C4-2B (cell line): Measurements from ENCODE around the gene EIF5A2.
"Not testable (repeated sequence)": the region's sequence is repeated elsewhere in the genome, so short reads cannot be mapped to it uniquely, and the experiment has no call there.

ENCODE experiments used
- H3K27ac ChIP-seq: fragments of 450-650 bp; 2 replicates; pipeline ENCODE4 v1.5.1; 2017
- CTCF ChIP-seq: fragments of 450-650 bp; conservative IDR thresholded peaks from 2 replicates; pipeline ENCODE4 v1.5.1; 2017; ENCODE audit warnings: mild to moderate bottlenecking
- ZFX ChIP-seq: fragments of 450-650 bp; IDR thresholded peaks from 2 replicates; pipeline ENCODE4 v1.6.1; 2017

Gene EIF5A2

GRCh38 chr3:170907637-170908234 lies 701 bp downstream of the EIF5A2 start:
- TF ChIP-seq ZFX: no peak
- no peak for TF ChIP-seq CTCF
- H3K27ac ChIP-seq: peak overlapping the region; percentile 43

DNA sequence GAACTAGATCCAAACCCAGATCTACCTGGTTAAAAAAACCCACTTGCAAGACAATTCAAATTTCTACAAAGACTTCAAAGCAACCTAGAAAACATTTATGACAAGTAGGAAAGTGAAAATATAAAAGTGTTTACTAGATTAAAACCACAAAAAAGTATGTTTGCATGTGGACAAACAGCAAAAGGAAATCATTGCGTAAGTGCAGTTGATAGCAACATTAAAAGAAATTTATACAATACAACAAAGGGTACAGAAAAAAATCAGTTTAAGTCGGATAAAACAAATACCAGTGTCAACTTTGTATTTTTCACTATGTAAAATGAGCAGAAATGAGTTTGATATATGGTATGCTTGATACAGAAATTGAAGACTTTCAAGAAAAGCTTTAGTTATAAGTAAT lies 2.6 kb downstream of the EIF5A2 start:
- no peak overlapping the region for H3K27ac ChIP-seq
- TF ChIP-seq CTCF: no peak
- no peak for TF ChIP-seq ZFX

DNA sequence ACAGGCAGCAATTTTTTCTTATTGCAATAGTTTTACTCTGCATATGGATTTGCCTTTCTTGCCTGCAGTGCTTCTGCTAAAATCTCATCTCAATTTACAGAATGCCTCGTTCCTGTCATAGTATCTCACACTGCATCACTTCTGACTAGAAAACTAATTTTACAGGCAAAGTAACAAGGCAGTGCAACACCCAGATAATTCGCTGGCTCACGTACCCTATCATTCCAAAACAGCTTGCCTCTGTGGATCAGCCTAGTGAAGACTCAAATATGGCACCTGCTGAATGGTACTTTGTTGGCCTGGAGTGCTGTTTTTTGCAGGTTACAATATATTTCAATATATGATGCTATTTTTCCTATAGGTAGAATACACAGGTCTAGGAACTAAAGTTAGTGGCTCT lies 5.3 kb downstream of the EIF5A2 start:
- no peak for TF ChIP-seq ZFX
- no peak for TF ChIP-seq CTCF
- no peak overlapping the region for H3K27ac ChIP-seq

- TF ChIP-seq ZFX: no peak
- no peak for TF ChIP-seq CTCF
Measured at GRCh38 chr3:170899455-170899854, 9.0 kb downstream of the EIF5A2 start.

DNA sequence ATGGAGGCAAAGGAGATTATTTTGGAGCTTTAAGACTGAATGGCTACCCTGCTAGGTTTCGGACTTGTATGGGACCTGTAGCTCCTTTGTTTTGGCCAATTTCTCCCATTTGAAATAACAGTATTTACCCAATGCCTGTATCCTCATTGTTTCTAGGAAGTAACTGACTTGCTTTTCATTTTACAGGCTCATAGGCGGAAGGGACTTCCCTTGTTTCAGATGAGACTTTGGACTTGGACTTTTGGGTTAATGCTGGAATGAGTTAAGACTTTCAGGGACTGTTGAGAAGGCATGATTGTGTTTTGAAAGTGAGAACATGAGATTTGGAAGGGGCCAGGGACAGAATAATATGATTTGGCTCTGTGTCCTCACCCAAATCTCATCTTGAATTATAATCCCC lies 10.5 kb downstream of the EIF5A2 start:
- no peak for TF ChIP-seq ZFX
- no peak for TF ChIP-seq CTCF
- H3K27ac ChIP-seq: no peak overlapping the region

More at GRCh38 chr3:170899455-170899854, 9.0 kb downstream of the EIF5A2 start:
- no peak overlapping the region for H3K27ac ChIP-seq

GRCh38 chr3:170897199-170897598 lies 11.2 kb downstream of the EIF5A2 start:
- H3K27ac ChIP-seq: not testable (repeated sequence)

DNA sequence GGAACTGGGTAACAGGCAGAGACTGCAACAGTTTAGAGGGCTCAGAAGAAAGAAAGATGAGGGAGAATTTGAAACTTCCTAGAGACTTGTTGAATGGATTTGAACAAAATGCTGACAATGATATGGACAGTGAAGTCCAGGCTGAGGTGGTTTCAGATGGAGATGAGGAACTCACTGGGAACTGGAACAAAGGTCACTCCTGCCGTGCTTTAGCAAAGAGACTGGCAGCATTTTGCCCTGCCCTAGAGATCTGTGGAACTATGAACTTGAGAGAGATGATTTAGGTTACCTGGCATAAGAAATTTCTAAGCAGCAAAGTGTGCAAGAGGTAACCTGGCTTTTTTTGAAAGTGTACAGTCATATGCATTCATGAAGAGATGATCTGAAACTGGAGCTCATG lies 11.7 kb downstream of the EIF5A2 start:
- H3K27ac ChIP-seq: no peak overlapping the region
- TF ChIP-seq ZFX (no peak), CTCF (no peak)

DNA sequence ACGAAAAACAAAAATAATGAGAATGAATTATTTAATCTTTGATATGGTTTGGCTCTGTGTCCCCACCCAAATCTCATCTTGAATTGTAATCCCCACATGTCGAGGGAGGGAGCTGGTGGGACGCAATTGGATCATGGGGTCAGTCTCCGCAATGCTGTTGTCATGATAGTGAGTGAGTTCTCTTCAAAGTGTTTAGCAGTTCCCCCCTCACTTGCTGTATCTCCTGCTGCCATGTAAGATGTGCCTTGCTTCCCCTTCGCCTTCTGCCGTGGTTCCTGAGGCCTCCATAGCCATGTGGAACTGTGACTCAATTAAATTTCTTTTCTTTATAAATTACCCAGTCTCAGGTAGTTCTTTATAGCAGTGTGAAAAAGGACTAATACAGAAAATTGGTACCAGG lies 12.1 kb downstream of the EIF5A2 start:
- H3K27ac ChIP-seq: not testable (repeated sequence)

GRCh38 chr3:170893895-170894294 lies 14.5 kb downstream of the EIF5A2 start:
- no peak overlapping the region for H3K27ac ChIP-seq
- TF ChIP-seq CTCF (no peak), ZFX (no peak)
